IPS DF 4.7 (cell line): ENCODE measurements around the gene ARHGAP6.

Source experiments
- DNase-seq: peaks from one replicate; pipeline ENCODE4 v3.0.0-alpha.2; 2013; ENCODE audit warnings: low spot score; ENCODE audit errors: extremely low read depth

ARHGAP6 gene

DNA sequence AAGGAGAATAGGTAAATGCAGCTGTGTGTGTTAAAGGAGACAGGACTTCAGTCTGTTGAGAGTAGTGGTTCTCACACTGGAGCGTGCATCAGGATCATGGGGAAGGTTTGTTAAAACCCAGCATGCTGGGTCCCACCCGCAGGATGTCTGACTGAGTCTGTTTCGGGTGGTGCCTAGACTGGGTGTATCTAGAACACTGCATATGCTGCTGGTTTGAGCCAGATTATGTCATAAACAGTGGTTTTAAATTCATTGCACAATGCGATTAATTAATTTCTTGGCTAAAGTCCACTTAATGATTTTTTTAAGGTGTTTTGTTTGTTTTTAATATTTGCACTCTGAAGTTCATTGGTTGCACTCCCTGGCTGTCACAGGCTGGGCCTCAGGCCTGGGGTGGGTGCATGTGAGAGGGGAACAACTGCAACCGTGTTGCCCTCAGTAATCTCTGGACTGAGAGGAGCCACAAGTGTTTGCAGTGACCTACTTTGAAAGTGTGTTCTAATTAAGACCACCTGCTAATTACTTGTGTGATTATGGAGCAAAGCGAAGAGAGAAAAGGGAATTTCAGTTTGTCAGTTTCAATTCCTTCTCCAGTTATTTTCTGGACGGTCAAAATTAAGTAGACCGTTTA, 546.3 kb downstream of the ARHGAP6 start:
- DNase-seq: no peak

DNA sequence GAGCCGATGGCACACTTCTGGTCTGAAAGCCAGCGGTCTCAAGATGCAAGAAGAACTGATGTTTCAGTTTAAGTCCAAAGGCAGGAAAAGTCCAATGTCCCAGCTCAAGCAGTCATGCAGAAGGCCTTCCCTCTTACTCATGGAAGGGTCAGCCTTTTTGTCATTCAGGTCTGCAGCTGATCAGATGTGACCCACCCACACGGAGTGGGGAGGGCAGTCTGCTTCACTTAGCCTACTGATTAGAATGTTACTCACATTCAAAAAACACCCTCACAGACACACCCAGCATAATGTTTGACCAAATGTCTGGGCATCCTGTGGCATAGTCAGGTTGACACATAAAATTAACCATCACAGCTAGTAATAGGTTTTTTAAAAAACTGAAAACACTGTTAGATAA, 548.0 kb downstream of the ARHGAP6 start:
- DNase-seq: no peak

DNA sequence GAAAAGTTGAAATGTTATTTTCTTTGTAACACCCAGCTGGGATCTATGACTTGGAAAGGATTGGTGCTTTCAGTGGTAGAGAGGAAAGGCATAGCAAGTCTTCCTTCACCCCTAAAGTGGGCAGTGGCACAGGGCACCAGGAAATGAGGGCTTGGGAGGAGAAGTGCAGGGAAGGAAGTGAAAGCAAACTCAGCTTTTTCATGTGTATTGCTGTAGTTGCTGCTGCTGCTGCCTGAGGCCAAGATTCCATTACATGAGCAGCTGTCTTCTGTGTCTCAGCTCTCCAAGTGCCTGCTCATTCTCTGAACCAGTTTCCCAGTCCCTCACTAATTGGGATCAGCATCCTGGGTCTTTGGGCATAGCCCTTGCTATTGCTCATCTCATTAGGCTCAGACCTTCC, 552.0 kb downstream of the ARHGAP6 start:
- DNase-seq: no peak

DNA sequence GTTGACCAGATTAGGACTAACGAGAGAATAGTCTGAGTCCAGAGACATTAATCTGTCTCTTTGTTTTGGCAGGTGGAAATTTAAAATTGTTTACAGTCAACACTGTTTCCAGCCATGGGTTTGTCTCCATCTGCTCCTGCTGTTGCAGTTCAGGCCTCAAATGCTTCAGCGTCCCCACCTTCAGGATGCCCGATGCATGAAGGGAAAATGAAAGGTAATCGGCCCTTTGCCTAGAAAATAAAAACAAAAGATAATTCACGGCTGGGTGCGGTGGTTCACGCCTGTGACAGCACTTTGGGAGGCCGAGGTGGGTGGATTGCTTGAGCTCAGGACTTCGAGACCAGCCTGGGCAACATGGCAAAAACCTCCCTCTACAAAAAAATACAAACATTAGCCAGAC, 553.8 kb downstream of the ARHGAP6 start:
- no peak for DNase-seq

DNA sequence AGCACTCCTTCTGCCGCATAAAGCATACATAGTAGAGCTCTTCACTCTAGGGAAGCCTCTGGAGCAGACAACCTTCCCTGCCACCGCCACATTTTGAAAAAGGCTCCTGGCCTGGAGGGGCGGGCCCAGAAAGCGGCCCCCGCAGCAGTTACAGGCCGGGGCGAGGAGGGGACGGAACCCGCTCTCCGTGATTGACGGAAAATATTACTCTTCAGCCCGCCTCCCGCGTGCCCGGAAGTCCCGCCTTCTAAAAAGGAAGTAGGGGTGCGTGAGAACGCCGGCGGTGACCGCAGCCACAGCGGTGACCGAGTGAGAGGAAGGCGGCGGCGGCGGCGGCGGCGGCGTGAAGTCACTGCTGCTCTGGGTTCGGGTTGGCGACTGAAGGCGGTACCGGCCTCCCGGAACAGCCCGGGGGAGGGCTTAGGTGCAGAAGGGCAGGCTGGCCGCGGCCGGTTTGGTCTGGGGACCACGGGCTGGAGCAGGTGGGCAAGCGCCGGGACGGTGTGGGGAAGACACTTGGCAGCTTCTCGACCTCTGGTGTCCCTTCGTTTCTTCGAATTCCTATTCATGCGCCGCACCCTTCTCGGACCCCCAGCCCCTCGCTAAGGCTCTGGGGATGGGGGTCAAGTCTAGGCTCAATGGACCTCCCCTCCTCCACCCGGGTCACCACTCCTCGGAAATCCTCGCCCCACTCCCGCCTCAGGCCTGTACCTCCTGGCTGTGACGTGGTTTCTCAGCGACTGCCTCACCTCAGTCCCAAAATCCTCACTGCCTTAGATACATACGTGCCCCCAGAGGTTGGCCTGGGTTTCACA, 554.5 kb downstream of the ARHGAP6 start, which contains the start of gene HCCS:
TSS of gene HCCS (plus strand) at position 296 of the 815 bp plus-strand sequence. CDS start 729 bp downstream, outside the sequence.
- DNase-seq: no peak

DNA sequence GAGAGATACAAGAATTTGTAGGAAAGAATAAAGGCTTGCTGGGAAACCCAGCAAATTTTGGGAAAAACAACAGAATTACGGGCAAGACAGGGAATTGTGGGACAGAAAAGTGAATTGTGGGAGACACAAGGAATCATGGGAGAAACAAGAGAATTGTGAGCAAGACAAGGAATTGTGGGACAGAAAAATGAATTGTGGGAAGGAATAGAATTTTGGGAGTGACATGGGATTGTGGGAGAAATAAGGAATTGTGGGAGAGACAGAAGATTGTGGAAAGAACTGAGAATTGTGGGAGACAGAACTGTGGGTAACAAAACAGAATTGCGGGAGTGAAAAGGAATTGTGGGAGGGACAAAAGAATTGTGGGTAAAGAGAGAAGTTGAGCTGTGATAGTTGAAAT, 555.8 kb downstream of the ARHGAP6 start:
- DNase-seq: no peak

DNA sequence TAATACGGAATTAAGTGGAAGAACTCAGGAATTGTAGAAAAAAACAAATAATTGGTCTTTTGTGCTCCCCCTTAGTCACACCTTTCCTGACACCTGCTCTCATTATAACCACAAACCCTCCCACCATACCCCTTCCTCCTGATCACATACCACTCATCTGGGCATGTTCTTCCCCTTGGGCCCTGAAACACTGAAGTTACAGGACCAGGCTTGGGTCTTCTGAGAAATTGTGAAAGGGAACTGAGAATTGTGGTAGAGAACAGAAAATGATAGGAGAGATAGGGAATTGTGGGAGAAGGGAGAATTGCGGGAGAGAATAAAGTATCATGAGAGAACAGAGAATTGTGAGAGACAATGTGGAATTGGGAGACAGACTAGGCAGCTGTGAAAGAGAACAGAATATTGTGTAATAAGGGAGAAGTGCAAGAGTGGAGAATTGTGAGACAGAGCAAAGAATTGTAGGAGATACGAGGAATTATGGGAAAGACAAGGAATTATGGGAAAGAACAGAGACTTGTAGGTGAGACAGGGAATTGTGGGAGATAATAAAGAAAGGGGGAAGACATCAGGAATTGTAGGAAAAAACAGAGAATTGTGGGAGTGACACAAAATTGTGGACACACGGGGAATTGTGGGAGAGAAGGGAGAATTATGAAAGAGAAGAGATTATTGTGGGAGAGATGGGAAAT, 557.3 kb downstream of the ARHGAP6 start:
- no peak for DNase-seq

DNA sequence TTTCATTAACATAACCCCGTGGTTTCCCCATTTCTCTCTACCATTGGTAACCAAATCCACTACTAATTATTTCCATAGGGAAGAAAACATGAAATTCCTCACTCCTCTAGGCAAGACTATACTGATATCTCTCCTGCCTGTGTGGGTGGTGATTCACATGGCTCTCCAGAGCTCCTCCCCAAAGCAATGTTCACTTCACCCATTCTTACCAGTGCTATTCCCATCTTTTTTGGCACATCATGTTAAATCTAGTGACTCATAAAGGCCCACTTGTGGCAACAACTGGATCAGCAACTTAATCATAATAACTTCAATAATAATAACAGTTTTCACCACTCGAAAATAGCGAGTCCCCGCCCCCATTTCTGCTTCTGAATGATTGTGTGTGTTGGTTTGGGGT, 560.6 kb downstream of the ARHGAP6 start:
- no peak for DNase-seq

DNA sequence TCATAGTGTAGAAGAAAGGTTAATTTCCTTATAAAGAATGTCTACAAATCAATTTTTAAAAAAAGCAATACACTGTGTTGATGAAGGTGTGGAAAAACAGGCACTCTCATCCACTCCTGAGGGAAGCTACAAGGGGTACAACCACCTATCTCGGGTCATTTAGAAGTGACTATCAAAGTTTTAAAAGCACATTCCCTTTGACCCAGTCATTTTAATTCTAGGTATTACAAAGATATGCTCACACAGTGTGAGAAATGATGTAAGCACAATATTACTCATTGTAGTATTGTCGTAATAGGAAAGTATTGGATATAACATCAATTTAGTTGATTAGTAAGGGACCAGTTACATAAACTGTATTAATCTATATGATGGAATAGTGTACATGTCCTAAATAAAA, 562.0 kb downstream of the ARHGAP6 start:
- no peak for DNase-seq

DNA sequence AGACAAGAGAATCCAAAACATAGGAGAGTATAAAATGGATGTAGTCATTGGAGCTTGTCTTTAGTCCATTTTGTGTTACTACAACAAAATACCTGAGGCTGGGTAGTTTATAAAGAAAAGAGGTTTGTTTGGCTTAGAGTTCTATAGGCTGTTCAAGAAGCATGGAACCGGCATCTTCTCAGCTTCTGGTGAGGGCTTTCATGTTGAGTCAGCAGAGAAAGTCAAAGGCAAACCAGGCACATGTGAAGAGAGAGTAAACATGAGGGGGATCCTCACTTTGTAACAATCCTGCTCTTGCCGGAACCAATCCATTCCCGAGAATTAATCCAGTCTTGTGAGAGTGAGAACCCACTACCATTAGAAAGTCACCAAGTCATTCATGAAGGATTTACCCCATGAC, 562.7 kb downstream of the ARHGAP6 start:
- no peak for DNase-seq

DNA sequence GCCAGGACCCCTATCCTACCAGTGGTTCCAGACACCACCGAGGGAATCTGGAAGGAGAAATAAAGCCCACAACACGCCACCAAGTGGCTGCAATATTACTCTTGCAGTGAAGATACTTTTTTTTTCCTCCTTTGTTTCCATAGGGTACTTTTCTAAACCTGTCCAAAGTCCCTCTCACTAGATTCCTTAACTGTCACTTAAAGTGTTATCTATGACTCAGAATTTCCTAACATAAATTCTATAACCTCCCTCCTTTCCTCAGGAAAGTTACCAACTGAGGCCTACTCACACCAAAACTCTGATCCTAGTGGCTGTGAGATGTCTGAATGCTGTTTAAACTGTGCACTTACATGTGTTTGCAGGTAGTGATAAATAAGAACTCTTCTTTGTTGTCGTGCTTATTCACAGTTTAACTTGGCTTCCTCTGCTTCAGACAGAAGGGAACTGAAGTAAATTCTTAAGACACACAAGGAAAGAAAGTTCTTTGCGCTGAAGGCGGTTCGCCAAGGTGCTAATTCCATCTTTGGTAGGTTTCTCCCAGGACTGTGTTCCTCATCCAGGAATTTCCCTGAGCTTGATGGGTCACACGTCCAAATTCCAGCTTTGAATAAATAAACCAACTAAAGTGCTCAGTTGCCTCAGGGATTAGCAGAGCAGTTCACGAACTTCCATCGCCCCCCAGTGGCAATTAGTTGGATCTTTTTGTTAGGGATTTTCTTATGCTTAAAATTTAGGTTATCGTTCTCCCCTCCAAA, 565.3 kb downstream of the ARHGAP6 start:
- DNase-seq: no peak

DNA sequence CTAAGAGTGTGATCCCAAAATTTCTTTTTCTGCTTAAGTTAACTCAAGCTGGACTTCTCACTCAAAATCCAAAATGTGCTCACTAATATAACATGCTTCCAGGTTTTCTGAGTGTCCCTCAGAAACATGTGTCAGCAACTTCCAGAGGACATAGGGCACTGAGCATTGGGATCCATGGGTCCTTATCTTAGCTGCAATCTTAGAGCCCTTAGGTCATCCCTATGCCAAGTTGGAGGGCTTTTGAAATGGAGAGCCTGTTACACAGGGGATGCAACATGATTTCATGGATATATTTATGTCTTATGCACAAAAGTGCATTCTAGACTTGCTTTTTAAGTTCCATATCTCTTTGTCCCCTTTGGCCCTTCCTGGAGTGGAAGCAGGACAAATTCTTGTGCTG, 566.3 kb downstream of the ARHGAP6 start:
- no peak for DNase-seq

DNA sequence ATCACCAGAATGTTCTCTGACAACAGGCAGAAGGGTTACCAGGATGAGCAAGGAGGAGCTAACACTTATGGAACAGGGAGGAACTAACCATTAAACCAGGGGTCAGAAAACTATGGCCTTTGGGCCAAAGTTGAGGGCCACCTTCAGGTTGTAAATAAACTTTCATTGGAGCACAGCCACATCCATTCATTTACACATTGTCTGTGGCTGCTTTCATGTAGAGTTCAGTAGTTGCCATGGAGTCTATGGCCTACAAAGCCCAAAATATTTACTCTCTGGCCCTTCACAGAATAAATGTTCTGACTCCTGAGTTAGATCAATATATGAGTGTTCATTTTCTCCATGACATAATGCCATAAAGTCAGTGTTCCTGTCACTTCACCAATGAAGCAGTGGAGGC, 567.8 kb downstream of the ARHGAP6 start:
- DNase-seq: no peak

DNA sequence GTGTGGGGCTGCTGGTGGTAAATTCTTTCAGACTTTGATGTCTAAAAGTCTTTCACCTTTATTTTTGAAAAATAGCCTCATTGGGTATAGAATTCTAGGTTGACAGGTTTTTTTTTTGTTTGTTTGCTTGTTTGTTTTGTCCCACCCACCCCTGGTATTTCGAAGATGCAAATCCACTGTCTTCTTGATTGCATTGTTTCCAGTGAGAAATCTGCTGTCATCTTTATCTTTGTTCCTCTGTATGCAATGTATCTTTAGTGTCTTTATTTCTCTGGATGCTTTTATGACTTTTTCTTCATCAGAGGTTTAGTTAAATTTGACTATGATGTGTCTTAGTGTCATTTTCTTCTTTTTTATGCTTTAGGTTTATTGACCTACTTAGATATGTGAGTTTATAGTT, 575.9 kb downstream of the ARHGAP6 start:
- DNase-seq: no peak
